Endothelial cell of umbilical vein (primary cell): ENCODE measurements around the gene ARL3. TPM values are rescaled to one million over a fixed set of nuclear protein-coding genes. Genes with fewer than 3 reads are reported as not detected.
A peak's percentile ranks its signal among the peaks of the same experiment; 100 is the strongest.

Source experiments
- BruUV-seq: library from RNA; stranded (reverse); fragments of 400-500 nt; replicated peaks from 2 replicates; lab custom pipeline; 2021; lab: Mats Ljungman, UMichigan
- CTCF ChIA-PET: fragments of 300-600, 350-600 bp; sonication (Branson Sonifier 250); formaldehyde crosslinking; loops from one replicate; lab custom pipeline; 2021; ENCODE audit warnings: antibody characterized with exemption, inconsistent platforms; lab: Charles Lee
- POLR2A ChIA-PET: fragments of 300-600, 350-600 bp; sonication (Branson Sonifier 250); formaldehyde crosslinking; loops from one replicate; lab custom pipeline; 2021; ENCODE audit warnings: antibody characterized with exemption, inconsistent platforms; lab: Charles Lee
- DNase-seq: peaks from one replicate; pipeline ENCODE4 v3.0.0-alpha.2; 2011; ENCODE audit warnings: low read depth, low spot score
- FAIRE-seq: peaks from 2 replicates; lab custom pipeline; 2011; peaks lifted over from hg19 to GRCh38; lab: Jason Lieb, UNC
- H2AFZ ChIP-seq: 2 replicates; pipeline ENCODE4 v1.6.0; 2012; ENCODE audit warnings: low read depth, low read length, control low read depth, inconsistent platforms
- H3K27ac ChIP-seq: 2 replicates; pipeline ENCODE4 v1.5.1; 2011; ENCODE audit warnings: low read depth, mild to moderate bottlenecking, control low read depth, low read length, moderate library complexity; ENCODE audit not compliant: insufficient read depth
- H3K27me3 ChIP-seq, 2 experiments: 2 replicates each; pipeline versions ENCODE4 v1.6.0 to v1.6.1; 2011; ENCODE audit warnings: low read length in 2 of 2, mixed read lengths in 1 of 2; ENCODE audit not compliant: control insufficient read depth in 2 of 2, insufficient read depth in 2 of 2
- H3K36me3 ChIP-seq, 2 experiments: 2 replicates in 1 of 2; 3 replicates in 1 of 2; pipeline ENCODE4 v1.5.1; 2011; ENCODE audit warnings: low read length in 2 of 2, mild to moderate bottlenecking in 1 of 2, moderate library complexity in 1 of 2; ENCODE audit not compliant: control insufficient read depth in 2 of 2, insufficient read depth in 2 of 2; ENCODE audit errors: extremely low read depth in 1 of 2
- H3K4me1 ChIP-seq: 3 replicates; pipeline ENCODE4 v1.5.1; 2011; ENCODE audit warnings: mild to moderate bottlenecking, low read length; ENCODE audit not compliant: control insufficient read depth, insufficient read depth; ENCODE audit errors: extremely low read depth
- H3K4me2 ChIP-seq: 2 replicates; pipeline ENCODE4 v1.6.1; 2011; ENCODE audit warnings: low read length, control low read depth, mixed read lengths; ENCODE audit not compliant: insufficient read depth
- H3K4me3 ChIP-seq, 3 experiments: fragments of 200-600 bp in 1 of 3; sonication (generic), shearing (Covaris generic) in 1 of 3; replicated peaks in 1 of 3; 2 replicates each; pipeline ENCODE4 v1.5.1; 2011 to 2016; ENCODE audit warnings: control low read depth in 3 of 3, low read length in 3 of 3, mild to moderate bottlenecking in 2 of 3, inconsistent platforms in 1 of 3, low read depth in 1 of 3, moderate library complexity in 1 of 3; ENCODE audit not compliant: insufficient read depth in 1 of 3
- H3K79me2 ChIP-seq: 2 replicates; pipeline ENCODE4 v1.6.0; 2012; ENCODE audit warnings: low read length, inconsistent platforms; ENCODE audit not compliant: control insufficient read depth, insufficient read depth
- H3K9ac ChIP-seq: replicated peaks from 2 replicates; pipeline ENCODE3; 2011; ENCODE audit warnings: low read length, control low read depth; ENCODE audit not compliant: insufficient read depth; ENCODE audit errors: extremely low read depth
- H3K9me1 ChIP-seq: replicated peaks from 3 replicates; pipeline ENCODE4 v1.6.0; 2011; ENCODE audit warnings: mild to moderate bottlenecking, low read length; ENCODE audit not compliant: control insufficient read depth, insufficient read depth; ENCODE audit errors: extremely low read depth
- H3K9me3 ChIP-seq: replicated peaks from 2 replicates; pipeline ENCODE4 v1.5.1; 2012; ENCODE audit warnings: low read length, inconsistent platforms; ENCODE audit not compliant: control insufficient read depth, insufficient read depth
- H4K20me1 ChIP-seq: replicated peaks from 2 replicates; pipeline ENCODE3; 2011; ENCODE audit warnings: mild to moderate bottlenecking, low read length; ENCODE audit not compliant: control insufficient read depth, insufficient read depth; ENCODE audit errors: extremely low read depth
- EZH2 ChIP-seq: IDR thresholded peaks from 2 replicates; pipeline ENCODE4 v1.6.1; 2012; ENCODE audit warnings: borderline replicate concordance, low read depth, mild to moderate bottlenecking, moderate library complexity, low read length, inconsistent platforms; ENCODE audit not compliant: severe bottlenecking
- FOS ChIP-seq: IDR thresholded peaks from 2 replicates; pipeline ENCODE4 v1.6.1; 2011; ENCODE audit warnings: mild to moderate bottlenecking, low read length, moderate library complexity, borderline replicate concordance; ENCODE audit not compliant: insufficient read depth
- GATA2 ChIP-seq: IDR thresholded peaks from 2 replicates; pipeline ENCODE4 v1.7.0; 2011; ENCODE audit warnings: low read depth, mild to moderate bottlenecking, moderate library complexity, mixed read lengths, low read length; ENCODE audit not compliant: insufficient read length, insufficient read depth
- JUN ChIP-seq: IDR thresholded peaks from 2 replicates; pipeline ENCODE4 v1.6.1; 2011; ENCODE audit warnings: borderline replicate concordance, low read depth; ENCODE audit not compliant: insufficient read length, insufficient read depth
- MYC ChIP-seq: IDR thresholded peaks from one replicate; pipeline ENCODE4 v1.6.1; 2011; ENCODE audit warnings: mild to moderate bottlenecking, low read depth, low read length
- POLR2A ChIP-seq: IDR thresholded peaks from 2 replicates; pipeline ENCODE4 v1.6.1; 2012; ENCODE audit warnings: low read depth, mild to moderate bottlenecking, control low read depth, low read length
- POLR2AphosphoS5 ChIP-seq: IDR thresholded peaks from 2 replicates; pipeline ENCODE4 v1.6.1; 2012; ENCODE audit warnings: low read depth, mild to moderate bottlenecking, control low read depth, low read length, moderate library complexity; ENCODE audit not compliant: insufficient read depth
- dilution Hi-C: fragments of 300-500 bp; cut with MboI; formaldehyde crosslinking; loops from one replicate; pipeline ENCODE4 v1.15.0; 2019; ENCODE audit warnings: low sequenced_read_pairs; ENCODE audit not compliant: extremely low pct_ligation_motif_present
- intact Hi-C: fragments of 100-400 bp; cut with micrococcal nuclease; formaldehyde crosslinking; loops from one replicate; pipeline ENCODE4 v1.10.0; 2022
- polyA plus RNA-seq, 4 experiments: library from polyadenylated mRNA; depleted of rRNA in 3 of 4; stranded (reverse) in 3 of 4; unstranded in 1 of 4; fragments of >200 nt; gene quantifications; 2 replicates each; pipeline versions ENCODE4 v1.2.1 to v1.2.3, GENCODE V29; 2011 to 2012; ENCODE audit warnings: missing spikeins in 1 of 4
- total RNA-seq: library from RNA; stranded (reverse); gene quantifications from 2 replicates; pipeline ENCODE4 v1.2.3, GENCODE V29; 2021
- TF ChIP-seq, protein P1 (sequence below), 2 donors: IDR thresholded peaks; 1 replicate in 1 of 2; 2 replicates in 1 of 2; pipeline ENCODE4 v1.5.1; 2011; ENCODE audit warnings: low read length in 2 of 2, mild to moderate bottlenecking in 2 of 2, moderate library complexity in 2 of 2, control low read depth in 1 of 2, inconsistent platforms in 1 of 2, low read depth in 1 of 2; ENCODE audit not compliant: insufficient read depth in 1 of 2; ENCODE audit errors: extremely low read depth in 1 of 2
- TF ChIP-seq, protein P2 (sequence below): IDR thresholded peaks from 2 replicates; pipeline ENCODE4 v1.6.1; 2011; ENCODE audit not compliant: insufficient read depth, insufficient read length

ARL3 gene
- total and polyA plus RNA-seq, 2 donors (not counting 3 experiments of a cell fraction or from before 2014, with no cell fraction given) = 6.6 to 11.0 TPM

DNA sequence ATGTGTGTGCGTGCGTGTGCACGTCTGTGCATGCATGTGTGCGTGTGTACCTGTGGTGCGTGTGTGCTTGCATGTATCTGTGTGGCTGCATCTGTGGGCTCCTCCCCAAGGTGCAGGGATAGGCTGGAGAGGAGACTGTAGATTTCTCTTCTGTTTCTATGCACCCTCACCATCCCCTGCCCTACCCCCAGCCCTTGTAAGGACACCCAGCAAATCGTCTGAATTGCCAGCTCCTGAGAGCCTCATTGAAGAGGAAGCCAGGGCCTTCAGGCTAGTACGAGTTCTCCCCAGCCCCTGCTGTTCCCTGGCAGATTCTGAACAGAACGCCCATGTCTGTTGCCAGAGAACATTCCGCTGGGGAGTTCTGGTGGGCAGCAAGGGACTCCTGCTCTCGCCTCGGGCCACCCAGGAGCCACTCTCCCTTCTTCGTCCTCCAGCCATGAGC lies 86.9 kb downstream of the ARL3 start:
- H3K9ac ChIP-seq = peak overlapping the region; percentile 79
- H3K27me3 ChIP-seq = no peaks in the 10 kb centered on the region
- ChIA-PET POLR2A (interaction anchor here (0.8 to 1.5 kb wide), 4 partner anchors 15 to 125 kb away, joined by 4 to 5 read pairs (median 4); partner anchors contain the start of genes ACTR1A and TRIM8), CTCF (interaction anchor here (0.6 to 4.8 kb wide), 12 partner anchors 8 to 124 kb away, joined by 3 to 56 read pairs (median 5); partner anchors contain the start of genes ACTR1A and SUFU)
- H3K27ac ChIP-seq = peak overlapping the region; percentile 97
- peaks cover 0 to 1% of the 10 kb centered on the region in 2 experiments for H3K36me3 ChIP-seq
- peaks cover 49% of the 10 kb centered on the region for H3K4me1 ChIP-seq
- no peaks in the 10 kb centered on the region for H3K9me1 ChIP-seq
- H3K9me3 ChIP-seq = no peaks in the 10 kb centered on the region
- dilution Hi-C loops = no loop called here
- TF ChIP-seq POLR2A (no peak), EZH2 (no peak), GATA2 (no peak), FOS (no peak), MYC (no peak), JUN (no peak), POLR2AphosphoS5 (no peak)
- TF ChIP-seq, protein P1, sequence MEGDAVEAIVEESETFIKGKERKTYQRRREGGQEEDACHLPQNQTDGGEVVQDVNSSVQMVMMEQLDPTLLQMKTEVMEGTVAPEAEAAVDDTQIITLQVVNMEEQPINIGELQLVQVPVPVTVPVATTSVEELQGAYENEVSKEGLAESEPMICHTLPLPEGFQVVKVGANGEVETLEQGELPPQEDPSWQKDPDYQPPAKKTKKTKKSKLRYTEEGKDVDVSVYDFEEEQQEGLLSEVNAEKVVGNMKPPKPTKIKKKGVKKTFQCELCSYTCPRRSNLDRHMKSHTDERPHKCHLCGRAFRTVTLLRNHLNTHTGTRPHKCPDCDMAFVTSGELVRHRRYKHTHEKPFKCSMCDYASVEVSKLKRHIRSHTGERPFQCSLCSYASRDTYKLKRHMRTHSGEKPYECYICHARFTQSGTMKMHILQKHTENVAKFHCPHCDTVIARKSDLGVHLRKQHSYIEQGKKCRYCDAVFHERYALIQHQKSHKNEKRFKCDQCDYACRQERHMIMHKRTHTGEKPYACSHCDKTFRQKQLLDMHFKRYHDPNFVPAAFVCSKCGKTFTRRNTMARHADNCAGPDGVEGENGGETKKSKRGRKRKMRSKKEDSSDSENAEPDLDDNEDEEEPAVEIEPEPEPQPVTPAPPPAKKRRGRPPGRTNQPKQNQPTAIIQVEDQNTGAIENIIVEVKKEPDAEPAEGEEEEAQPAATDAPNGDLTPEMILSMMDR (IDR thresholded peaks at IDR 0.05; ENCODE audit: extremely low read depth in 1 of 2, insufficient read depth in 1 of 2, low read depth in 1 of 2, low read length in 2 of 2) = no peak
- TF ChIP-seq, protein P2, sequence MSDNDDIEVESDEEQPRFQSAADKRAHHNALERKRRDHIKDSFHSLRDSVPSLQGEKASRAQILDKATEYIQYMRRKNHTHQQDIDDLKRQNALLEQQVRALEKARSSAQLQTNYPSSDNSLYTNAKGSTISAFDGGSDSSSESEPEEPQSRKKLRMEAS = no peak
- intact Hi-C loops = no loop called here
- H2AFZ ChIP-seq = peak overlapping the region; percentile 35
- H4K20me1 ChIP-seq = no peaks in the 10 kb centered on the region
- FAIRE-seq (peak; percentile 67), DNase-seq (no peak)
- no peak overlapping the region for H3K4me3 ChIP-seq
- no peak overlapping the region for H3K4me2 ChIP-seq
- BruUV-seq = TSS peak; percentile 34
- no peaks in the 10 kb centered on the region for H3K79me2 ChIP-seq
